Central memory CD8-positive, alpha-beta T cell (primary cell): ENCODE results near the gene POU2AF1.

Source experiments
- ATAC-seq: fragments of 150-1000 bp; cut with Tn5 transposase; replicated peaks from 2 replicates; pipeline ENCODE4 v1.10.0; 2022; ENCODE audit warnings: mild to moderate bottlenecking, moderate FRiP score, moderate number of reproducible peaks; ENCODE audit not compliant: poor library complexity, severe bottlenecking; ENCODE audit errors: extremely low read depth
- DNase-seq, 2 donors: peaks; one replicate each; pipeline ENCODE4 v3.0.0; 2021; ENCODE audit warnings: low spot score in 2 of 2
- H3K27ac Mint-ChIP-seq: one replicate; pipeline ENCODE4 v1.8.0; 2022; ENCODE audit warnings: low read depth, mild to moderate bottlenecking, moderate library complexity, mixed read lengths
- H3K27me3 Mint-ChIP-seq: one replicate; pipeline ENCODE4 v1.8.0; 2022; ENCODE audit warnings: mixed read lengths
- H3K36me3 Mint-ChIP-seq: one replicate; pipeline ENCODE4 v1.8.0; 2022; ENCODE audit warnings: mild to moderate bottlenecking, moderate library complexity, mixed read lengths; ENCODE audit not compliant: insufficient read depth
- H3K4me1 Mint-ChIP-seq: one replicate; pipeline ENCODE4 v1.8.0; 2022; ENCODE audit warnings: mixed read lengths
- H3K4me3 Mint-ChIP-seq: one replicate; pipeline ENCODE4 v1.8.0; 2022; ENCODE audit warnings: mild to moderate bottlenecking, moderate library complexity, mixed read lengths
- H3K9me3 Mint-ChIP-seq: one replicate; pipeline ENCODE4 v1.8.0; 2022; ENCODE audit warnings: mixed read lengths

Gene POU2AF1

DNA sequence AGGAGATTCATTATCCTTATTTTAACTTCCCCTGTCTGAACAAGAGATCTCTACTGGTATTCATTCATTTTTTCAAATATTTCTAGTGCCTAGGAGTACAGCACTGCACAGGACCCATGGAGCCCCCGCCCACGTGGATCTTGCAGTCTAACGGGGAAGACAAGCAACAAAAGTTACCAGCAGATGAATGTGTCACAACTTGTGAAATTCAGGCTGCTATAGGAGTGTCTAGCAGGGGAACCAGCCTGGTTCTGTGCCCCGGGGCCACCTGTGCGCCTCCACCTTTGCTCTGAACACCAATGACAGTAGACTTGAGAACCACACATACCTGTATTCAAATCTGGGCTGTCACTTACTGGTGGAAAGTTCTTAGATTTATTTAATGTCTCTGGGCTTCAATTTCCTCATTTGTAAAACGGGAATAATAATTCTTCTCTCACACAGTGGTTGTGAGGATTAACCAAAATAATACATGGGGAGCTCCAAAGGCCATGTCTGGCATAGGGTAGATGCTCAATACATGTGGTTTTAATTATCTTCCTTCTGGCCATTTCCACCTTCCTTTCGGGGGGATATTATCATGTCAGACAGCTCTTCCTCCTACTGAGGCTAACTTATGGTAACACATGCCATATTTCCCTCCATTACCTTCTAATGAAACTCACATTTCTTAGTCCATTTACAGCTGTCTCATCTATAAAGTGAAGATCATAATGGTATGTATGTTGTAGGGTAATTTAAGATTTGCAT lies 17.8 kb downstream of the POU2AF1 start:
- Mint-ChIP-seq H3K4me1 (no peaks in the 10 kb centered on the region), H3K36me3 (no peaks in the 10 kb centered on the region), H3K27ac (no peak overlapping the region), H3K4me3 (no peak overlapping the region), H3K9me3 (no peaks in the 10 kb centered on the region), H3K27me3 (no peaks in the 10 kb centered on the region)
- no peak for DNase-seq
- ATAC-seq = no peak

DNA sequence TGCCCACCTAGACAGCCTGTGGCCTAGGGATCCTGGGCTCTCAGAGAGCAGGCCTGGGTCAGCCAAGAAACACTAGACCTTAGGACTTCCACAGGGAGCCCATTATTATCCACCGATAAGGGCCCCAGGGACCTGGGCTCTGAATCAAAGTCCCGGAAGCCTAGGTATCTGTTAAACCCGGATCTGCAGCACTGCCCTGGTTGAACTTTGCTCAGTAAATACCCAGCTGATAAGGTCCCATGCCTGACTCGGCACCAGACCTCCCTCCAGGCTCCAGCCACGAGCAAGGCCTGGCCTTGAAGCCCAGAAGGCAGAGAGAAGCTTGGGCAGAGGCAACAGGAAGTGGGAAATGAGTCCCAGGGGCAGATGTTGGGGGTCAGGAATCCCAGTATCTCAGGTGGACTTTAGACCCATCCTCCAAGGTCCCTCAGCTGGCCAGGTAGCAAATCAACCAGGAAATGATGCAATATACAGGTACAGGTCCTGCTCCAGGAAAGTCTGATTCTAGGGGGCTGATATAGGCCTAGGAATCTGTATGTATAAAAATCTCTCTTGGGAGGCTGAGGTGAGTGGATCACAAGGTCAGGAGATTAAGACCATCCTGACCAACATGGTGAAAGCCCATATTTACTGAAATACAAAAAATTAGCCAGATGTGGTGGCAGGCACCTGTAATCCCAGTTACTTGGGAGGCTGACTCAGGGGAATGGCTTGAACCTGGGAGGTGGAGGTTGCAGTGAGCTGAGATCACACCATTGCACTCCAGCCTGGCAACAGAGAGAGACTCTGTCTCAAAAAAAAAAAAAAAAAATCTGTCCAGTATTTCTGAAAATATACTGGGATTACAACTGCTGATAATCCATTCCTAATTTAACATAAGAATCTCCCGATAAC lies 18.7 kb downstream of the POU2AF1 start:
- no peaks in the 10 kb centered on the region for H3K9me3 Mint-ChIP-seq
- H3K4me1 Mint-ChIP-seq = no peaks in the 10 kb centered on the region
- H3K36me3 Mint-ChIP-seq = no peaks in the 10 kb centered on the region
- H3K27ac Mint-ChIP-seq = no peak overlapping the region
- ATAC-seq = no peak
- H3K27me3 Mint-ChIP-seq = no peaks in the 10 kb centered on the region
- no peak for DNase-seq
- H3K4me3 Mint-ChIP-seq = no peak overlapping the region

DNA sequence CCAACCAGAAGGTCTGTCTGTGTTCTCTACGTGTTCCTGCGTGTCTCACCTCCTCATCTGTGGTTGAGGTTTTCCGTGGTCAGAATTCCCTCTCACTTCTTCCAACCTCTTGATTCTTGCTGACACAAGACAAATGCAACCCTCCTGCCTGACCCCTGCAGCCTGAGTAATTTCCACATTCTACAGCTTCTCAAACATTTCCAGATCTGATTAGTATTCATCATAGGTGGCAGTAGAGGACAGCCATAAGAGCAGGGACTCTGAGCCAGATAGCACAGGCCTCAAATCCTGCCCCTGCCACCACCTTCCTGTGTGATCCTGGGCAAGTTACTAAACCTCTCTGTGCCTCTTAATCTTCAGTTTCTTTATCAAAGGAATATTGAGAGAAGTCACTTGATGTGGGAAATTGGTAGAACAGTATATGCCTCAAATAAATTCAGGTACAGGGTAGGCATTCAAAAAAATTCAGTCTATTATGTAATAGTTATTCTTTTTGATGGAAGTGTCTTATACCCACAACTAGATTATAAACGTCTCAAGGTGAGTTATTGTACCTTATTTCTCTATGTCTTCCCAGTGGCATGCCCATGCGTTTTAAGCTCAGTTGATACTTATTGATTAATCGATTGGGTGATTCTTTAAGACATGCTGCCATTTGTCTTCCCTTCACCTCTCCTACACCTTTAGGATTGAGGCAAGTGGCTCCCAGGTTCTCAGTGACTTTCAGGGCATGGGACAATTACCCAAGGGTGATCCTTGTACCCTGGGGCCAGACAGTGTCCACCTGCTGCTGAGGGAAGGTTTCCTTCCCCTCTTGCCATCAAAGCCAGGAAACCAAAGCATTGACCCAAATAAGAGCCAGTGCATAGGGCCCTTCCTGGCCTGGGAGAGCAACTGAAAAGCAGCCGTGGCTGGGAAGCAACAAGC lies 19.6 kb downstream of the POU2AF1 start:
- no peaks in the 10 kb centered on the region for H3K27me3 Mint-ChIP-seq
- no peaks in the 10 kb centered on the region for H3K4me1 Mint-ChIP-seq
- H3K27ac Mint-ChIP-seq = no peak overlapping the region
- ATAC-seq (no peak), DNase-seq (no peak)
- H3K9me3 Mint-ChIP-seq = no peaks in the 10 kb centered on the region
- no peaks in the 10 kb centered on the region for H3K36me3 Mint-ChIP-seq
- no peak overlapping the region for H3K4me3 Mint-ChIP-seq

DNA sequence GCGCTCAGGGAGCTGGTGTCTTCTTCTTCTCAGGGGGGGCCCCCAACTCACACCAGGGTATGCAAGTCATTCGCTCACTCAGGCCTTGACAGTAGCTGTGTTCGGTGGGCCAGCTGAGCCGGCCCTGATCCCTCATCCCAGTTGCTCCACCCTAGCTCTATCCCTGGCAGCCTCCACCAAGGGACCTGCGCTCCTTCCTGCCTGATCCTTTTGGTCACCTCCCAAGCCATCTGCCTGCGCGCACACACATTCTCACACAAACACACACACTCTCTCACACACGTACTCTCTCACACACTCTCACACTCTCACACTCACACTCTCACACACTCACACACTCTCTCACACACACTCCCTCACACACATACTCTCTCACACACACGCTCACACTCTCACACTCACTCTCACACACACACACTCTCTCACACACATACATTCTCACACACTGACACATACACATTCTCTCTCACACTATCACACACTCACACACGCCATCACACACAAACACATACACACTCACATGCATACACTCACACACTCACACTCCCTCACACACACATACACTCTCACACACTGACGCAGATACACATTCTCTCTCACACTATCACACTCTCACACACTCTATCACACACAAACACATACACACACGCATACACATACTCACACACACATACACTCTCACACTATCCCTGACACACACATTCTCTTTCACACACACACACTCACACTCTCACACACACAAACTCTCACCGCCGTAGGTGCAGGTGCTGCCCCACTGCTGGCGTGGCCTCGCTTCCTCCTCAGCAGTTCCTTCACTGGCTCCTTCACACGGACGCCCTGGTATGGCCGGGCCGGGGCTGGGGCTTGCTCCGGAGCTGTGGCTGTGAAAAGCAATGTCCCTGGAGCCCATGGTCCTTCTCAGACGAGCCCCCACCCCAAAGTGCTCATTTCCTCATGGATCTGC lies 20.8 kb downstream of the POU2AF1 start:
- ATAC-seq = no peak
- Mint-ChIP-seq H3K4me1 (no peaks in the 10 kb centered on the region), H3K4me3 (no peak overlapping the region), H3K36me3 (no peaks in the 10 kb centered on the region), H3K9me3 (no peaks in the 10 kb centered on the region), H3K27ac (no peak overlapping the region), H3K27me3 (no peaks in the 10 kb centered on the region)
- no peak for DNase-seq

DNA sequence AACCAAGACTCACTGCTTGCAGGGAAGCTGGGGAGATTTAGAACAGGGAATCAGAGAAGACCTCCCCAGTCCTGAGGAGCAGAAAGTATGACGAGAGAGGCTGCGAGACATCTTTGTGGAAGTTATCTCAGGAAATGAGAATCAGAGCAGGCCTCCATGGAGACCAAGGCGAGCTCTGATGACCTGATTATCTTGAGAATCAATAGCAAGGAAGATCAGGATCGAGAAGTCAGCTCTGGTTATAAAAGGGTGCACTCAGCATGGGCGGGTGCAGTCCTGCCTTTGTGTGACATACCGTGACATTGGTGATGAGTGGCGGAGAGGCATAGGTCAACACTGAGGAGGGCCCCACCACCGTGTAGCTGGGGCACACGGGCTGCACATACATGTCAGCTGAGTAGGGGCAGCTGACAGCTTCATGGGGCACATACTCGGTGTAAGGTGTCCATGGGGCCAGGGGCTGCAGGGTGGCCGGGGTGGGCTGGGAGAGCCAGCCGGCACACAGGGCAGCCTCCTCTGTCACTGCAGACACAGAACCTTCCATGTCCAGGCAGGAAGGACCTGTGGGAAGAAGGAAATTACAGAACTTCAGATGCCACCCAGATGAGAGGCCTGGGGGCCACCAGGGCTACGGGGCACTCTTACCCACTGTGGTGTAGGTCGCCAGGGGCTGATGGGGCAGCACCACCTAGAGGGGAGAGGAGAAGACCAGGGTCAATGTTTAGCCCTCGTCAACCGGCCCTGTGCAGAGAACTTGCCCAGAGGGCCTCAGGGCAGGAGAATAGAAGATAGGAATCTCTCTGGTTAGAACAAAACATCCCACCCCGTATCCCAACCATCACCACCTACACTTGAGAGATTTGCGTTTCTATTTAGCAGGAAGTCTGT lies 21.7 kb downstream of the POU2AF1 start:
- no peak overlapping the region for H3K4me3 Mint-ChIP-seq
- no peaks in the 10 kb centered on the region for H3K4me1 Mint-ChIP-seq
- H3K36me3 Mint-ChIP-seq = no peaks in the 10 kb centered on the region
- no peaks in the 10 kb centered on the region for H3K27me3 Mint-ChIP-seq
- ATAC-seq (no peak), DNase-seq (no peak)
- no peaks in the 10 kb centered on the region for H3K9me3 Mint-ChIP-seq
- H3K27ac Mint-ChIP-seq = no peak overlapping the region

DNA sequence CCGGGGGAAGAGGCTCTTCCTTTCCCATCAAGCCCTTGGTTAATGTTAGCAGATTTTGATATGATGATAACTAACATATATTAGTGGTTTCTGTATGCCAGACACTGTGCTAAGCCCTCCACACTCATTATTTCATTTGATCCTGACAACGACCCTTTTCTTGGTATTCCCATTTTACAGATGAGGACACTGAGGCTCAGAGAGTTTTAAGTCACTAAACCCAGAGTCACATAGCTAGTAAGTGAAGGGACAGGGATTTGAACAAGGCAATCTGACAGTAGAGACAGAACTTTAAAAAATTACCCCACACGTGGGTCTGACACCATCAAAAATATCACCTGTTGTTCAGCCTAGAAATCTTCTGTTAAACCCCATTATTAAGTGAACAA lies 22.4 kb downstream of the POU2AF1 start:
- no peaks in the 10 kb centered on the region for H3K36me3 Mint-ChIP-seq
- H3K9me3 Mint-ChIP-seq = no peaks in the 10 kb centered on the region
- H3K4me3 Mint-ChIP-seq = no peak overlapping the region
- ATAC-seq = no peak
- no peak overlapping the region for H3K27ac Mint-ChIP-seq
- no peaks in the 10 kb centered on the region for H3K27me3 Mint-ChIP-seq
- H3K4me1 Mint-ChIP-seq = no peaks in the 10 kb centered on the region
- DNase-seq = no peak

DNA sequence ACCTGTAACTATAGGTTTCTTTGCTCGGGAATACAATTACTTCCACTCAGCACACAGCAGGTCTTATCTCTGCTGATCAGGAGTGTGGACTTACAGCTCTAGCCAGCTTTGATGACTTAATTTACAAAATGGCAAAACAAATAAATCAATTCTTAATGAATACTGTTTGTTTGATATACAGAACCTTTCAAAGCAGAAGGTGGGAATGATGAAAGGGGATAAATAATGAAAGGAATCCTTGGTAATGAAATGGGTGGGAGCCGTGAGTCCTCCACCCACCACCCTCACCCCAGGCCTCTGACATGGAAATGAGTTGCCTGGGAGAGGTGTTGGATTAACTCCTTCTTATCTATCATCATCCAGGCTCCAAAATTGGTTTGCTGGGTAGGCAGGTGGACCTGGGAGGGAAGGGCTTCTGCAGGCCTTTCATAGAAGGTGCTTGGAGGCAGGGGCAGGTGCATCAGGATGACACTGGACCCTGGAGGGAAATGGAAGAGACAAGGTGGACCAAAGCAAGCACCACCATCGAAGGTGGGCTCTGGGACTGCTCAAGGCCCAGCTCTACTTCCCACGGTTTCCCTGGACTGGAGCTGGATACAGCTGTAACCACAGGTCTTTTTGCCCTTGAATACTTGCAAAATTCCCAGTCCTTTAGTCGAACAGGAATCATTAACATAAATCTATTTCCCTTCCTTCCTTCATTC lies 23.0 kb downstream of the POU2AF1 start:
- no peak for ATAC-seq
- H3K9me3 Mint-ChIP-seq = no peaks in the 10 kb centered on the region
- H3K4me1 Mint-ChIP-seq = no peaks in the 10 kb centered on the region
- no peaks in the 10 kb centered on the region for H3K36me3 Mint-ChIP-seq
- no peaks in the 10 kb centered on the region for H3K27me3 Mint-ChIP-seq
- no peak overlapping the region for H3K27ac Mint-ChIP-seq
- no peak for DNase-seq
- no peak overlapping the region for H3K4me3 Mint-ChIP-seq

DNA sequence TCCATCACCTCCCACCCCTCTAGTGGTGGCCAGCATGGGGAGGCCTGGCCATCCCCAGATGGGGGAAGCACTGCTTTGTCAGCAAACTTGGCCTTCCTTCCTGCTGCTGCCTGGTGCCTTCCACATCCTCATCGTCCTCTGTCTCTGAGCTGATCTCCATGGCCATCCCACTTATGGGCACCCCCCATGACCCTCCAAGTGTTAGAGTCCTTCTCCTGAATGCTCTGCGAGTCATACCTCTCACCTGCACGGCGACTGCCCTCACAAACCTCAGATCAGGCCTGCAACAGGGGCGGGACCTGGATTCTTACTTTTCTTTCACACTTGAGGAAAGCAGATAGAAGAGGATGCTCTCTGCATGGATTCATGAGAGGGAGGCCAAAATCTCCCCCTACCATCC lies 24.0 kb downstream of the POU2AF1 start:
- DNase-seq (no peak), ATAC-seq (no peak)
- Mint-ChIP-seq H3K27ac (no peak overlapping the region), H3K4me3 (no peak overlapping the region), H3K4me1 (no peaks in the 10 kb centered on the region), H3K27me3 (no peaks in the 10 kb centered on the region), H3K36me3 (no peaks in the 10 kb centered on the region), H3K9me3 (no peaks in the 10 kb centered on the region)

DNA sequence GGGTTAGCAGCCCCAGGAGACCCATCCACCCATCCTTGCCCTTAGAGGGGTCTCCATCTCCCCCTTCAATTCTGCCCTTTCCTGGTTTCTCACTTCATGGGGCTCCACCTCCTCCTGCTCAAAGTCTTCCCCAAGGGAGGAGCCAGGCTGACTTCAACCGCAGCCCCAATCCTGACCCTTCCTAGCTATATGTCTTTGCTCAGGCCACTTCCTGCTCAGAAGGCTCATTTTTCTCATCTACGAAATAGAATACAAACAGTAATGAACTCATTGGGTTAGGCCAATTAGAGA lies 24.5 kb downstream of the POU2AF1 start:
- H3K4me1 Mint-ChIP-seq = no peaks in the 10 kb centered on the region
- H3K9me3 Mint-ChIP-seq = no peaks in the 10 kb centered on the region
- no peaks in the 10 kb centered on the region for H3K27me3 Mint-ChIP-seq
- no peaks in the 10 kb centered on the region for H3K36me3 Mint-ChIP-seq
- ATAC-seq (no peak), DNase-seq (no peak)
- no peak overlapping the region for H3K4me3 Mint-ChIP-seq
- no peak overlapping the region for H3K27ac Mint-ChIP-seq

DNA sequence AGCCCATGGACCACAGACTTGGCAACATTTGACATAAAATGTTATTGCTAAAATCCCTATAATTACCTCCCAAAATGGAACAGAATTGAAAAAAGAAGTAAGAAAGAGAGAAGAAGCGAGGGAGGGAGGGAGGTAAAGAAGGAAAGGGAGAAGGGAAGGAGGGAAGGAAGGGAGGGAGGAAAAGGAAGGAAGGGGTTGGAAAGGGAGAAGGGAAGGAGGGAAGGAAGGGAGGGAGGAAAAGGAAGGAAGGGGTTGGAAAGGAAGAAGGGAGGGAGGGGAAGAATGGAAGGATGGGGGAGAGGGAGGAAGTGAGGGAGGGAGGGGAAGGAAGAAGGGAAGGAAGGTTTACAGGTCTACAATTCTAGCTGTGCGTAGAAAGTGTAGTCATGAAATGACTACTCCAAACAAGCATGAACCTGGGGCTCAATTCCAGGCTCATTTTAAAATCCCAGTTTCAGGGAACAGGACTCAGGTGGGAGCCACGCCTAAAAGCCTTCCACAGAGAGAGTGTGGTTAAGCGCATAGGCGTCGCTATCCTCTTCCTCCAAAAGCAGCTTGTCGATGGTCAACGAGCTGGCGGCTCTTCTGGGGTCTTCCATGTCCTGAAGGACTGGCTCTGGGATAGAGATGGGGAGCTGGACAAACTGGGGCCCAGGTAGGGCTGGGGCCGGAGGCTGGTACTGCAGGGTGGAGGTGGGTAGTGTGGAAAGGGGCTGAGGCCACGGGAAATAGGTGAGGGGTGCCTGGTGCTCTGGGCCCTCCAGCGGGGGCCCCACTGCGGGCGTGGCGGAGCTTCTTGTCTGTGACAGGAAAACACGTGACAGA lies 25.1 kb downstream of the POU2AF1 start:
- no peaks in the 10 kb centered on the region for H3K4me1 Mint-ChIP-seq
- no peak overlapping the region for H3K27ac Mint-ChIP-seq
- H3K36me3 Mint-ChIP-seq = no peaks in the 10 kb centered on the region

More for the DNA sequence above, 25.1 kb downstream of the POU2AF1 start:
- ATAC-seq (no peak), DNase-seq (no peak)
- no peak overlapping the region for H3K4me3 Mint-ChIP-seq
- no peaks in the 10 kb centered on the region for H3K27me3 Mint-ChIP-seq
- H3K9me3 Mint-ChIP-seq = no peaks in the 10 kb centered on the region
